Heart left ventricle (tissue), 13 donors: Measurements from ENCODE around the gene LACC1.

Source experiments
- CTCF ChIP-seq, 12 donors: fragments of 200-600 bp; sonication (generic) in 4 of 12; IDR thresholded peaks; one replicate each; pipeline versions ENCODE4 v1.5.0 to v1.8.0; 2018 to 2022; ENCODE audit warnings: antibody characterized with exemption in 12 of 12, mild to moderate bottlenecking in 5 of 12
- POLR2A ChIP-seq, 2 donors: fragments of 450-650 bp; IDR thresholded peaks; one replicate each; pipeline ENCODE4 v1.6.1; 2017; ENCODE audit warnings: antibody characterized with exemption in 2 of 2, mild to moderate bottlenecking in 2 of 2, moderate library complexity in 2 of 2
- donor health status: ischemic (EF 13 %, LVEDD 7.1; RV severe dilation, severe dysfunction).
- donor health status: DM: no; HTN: yes; CAD: no.
- donor health status: DM: no; HTN: no; CAD: no.
- donor health status: ischemic (EF 25% LVEDD 6.9; RV normal size, moderate dysfunction).
- donor health status: ischemic (EF 25% LVEDD 5.7; RV mildly dilated, moderate dysfunction).
- donor health status: ischemic (EF 35%, LVEDD 5.7; RV mildly dilated, moderate dysfunction).
- donor health status: nonischemic (EF 11% LVEDD 7.7; RV severe dilation, severe dysfunction).
- donor health status: DM: yes; HTN: yes; CAD: no.
- donor health status: PGD.
- donor health status: ischemic (EF 29% LVEDD 5.4; RV normal size, mild dysfunction).
- donor health status: nonischemic (EF 23%, LVEDD 6.1; RV moderate dilation, normal function).

- TF ChIP-seq CTCF (IDR thresholded peaks at IDR 0.05) (no peak), POLR2A (IDR thresholded peaks at IDR 0.05) (no peak)
These were observed 16.2 kb downstream of the LACC1 start for GRCh38 chr13:43895940-43896339.
